ENCODE data around the gene NT5DC1.

- TF ChIP-seq, protein P1, sequence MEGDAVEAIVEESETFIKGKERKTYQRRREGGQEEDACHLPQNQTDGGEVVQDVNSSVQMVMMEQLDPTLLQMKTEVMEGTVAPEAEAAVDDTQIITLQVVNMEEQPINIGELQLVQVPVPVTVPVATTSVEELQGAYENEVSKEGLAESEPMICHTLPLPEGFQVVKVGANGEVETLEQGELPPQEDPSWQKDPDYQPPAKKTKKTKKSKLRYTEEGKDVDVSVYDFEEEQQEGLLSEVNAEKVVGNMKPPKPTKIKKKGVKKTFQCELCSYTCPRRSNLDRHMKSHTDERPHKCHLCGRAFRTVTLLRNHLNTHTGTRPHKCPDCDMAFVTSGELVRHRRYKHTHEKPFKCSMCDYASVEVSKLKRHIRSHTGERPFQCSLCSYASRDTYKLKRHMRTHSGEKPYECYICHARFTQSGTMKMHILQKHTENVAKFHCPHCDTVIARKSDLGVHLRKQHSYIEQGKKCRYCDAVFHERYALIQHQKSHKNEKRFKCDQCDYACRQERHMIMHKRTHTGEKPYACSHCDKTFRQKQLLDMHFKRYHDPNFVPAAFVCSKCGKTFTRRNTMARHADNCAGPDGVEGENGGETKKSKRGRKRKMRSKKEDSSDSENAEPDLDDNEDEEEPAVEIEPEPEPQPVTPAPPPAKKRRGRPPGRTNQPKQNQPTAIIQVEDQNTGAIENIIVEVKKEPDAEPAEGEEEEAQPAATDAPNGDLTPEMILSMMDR (IDR thresholded peaks at IDR 0.05; ENCODE audit: insufficient read depth, low read depth, low read length), result no peak
- no peak for TF ChIP-seq EZH2 (IDR thresholded peaks at IDR 0.05; ENCODE audit: insufficient read depth, low read length)
These were observed 74.7 kb downstream of the NT5DC1 start for GRCh38 chr6:116175344-116175743.

Measured in astrocyte (in vitro differentiated cells and primary cell).